ENCODE data around the gene NMRK2.
"Not testable (repeated sequence)": the region's sequence is repeated elsewhere in the genome, so short reads cannot be mapped to it uniquely, and the experiment has no call there.

NMRK2 gene

GRCh38 chr19:3938300-3938950 lies 5.6 kb downstream of the NMRK2 start:
- not testable (repeated sequence) for H3K36me3 ChIP-seq (ENCODE audit: control insufficient read depth, insufficient read depth, low read length); H3K4me3 ChIP-seq (ENCODE audit: extremely low read depth, insufficient read depth, low read length, poor library complexity, severe bottlenecking); H3K4me1 ChIP-seq (ENCODE audit: control insufficient read depth, insufficient read depth, low read length, poor library complexity, severe bottlenecking); H3K27ac ChIP-seq (ENCODE audit: low read depth, low read length, severe bottlenecking); H3K9me3 ChIP-seq (ENCODE audit: control insufficient read depth, low read length)
- WGBS, 2 experiments (ENCODE audit: insufficient coverage in 2 of 2) = 95 to 98% methylated on average over 14 to 17 of the region's 22 CpGs

- no peaks in the 10 kb centered on the region for H3K4me1 ChIP-seq (ENCODE audit: control insufficient read depth, insufficient read depth, low read length, poor library complexity, severe bottlenecking)
- no peak overlapping the region for H3K4me3 ChIP-seq (ENCODE audit: extremely low read depth, insufficient read depth, low read length, poor library complexity, severe bottlenecking)
- H3K36me3 ChIP-seq (ENCODE audit: control insufficient read depth, insufficient read depth, low read length) = no peaks in the 10 kb centered on the region
- H3K9me3 ChIP-seq (ENCODE audit: control insufficient read depth, low read length) = no peaks in the 10 kb centered on the region
- H3K27ac ChIP-seq (ENCODE audit: low read depth, low read length, severe bottlenecking) = no peak overlapping the region
- 93 to 97% methylated on average over 3 to 5 of the region's 8 CpGs for WGBS, 2 experiments (ENCODE audit: insufficient coverage in 2 of 2)
Observed at GRCh38 chr19:3942790-3943409, 10.0 kb downstream of the NMRK2 start.

GRCh38 chr19:3944018-3944721 lies 11.3 kb downstream of the NMRK2 start:
- no peak overlapping the region for H3K27ac ChIP-seq (ENCODE audit: low read depth, low read length, severe bottlenecking)
- no peaks in the 10 kb centered on the region for H3K36me3 ChIP-seq (ENCODE audit: control insufficient read depth, insufficient read depth, low read length)
- 93 to 94% methylated on average over 10 of the region's 11 CpGs for WGBS, 2 experiments (ENCODE audit: insufficient coverage in 2 of 2)
- H3K9me3 ChIP-seq (ENCODE audit: control insufficient read depth, low read length) = no peaks in the 10 kb centered on the region
- H3K4me1 ChIP-seq (ENCODE audit: control insufficient read depth, insufficient read depth, low read length, poor library complexity, severe bottlenecking) = no peaks in the 10 kb centered on the region
- H3K4me3 ChIP-seq (ENCODE audit: extremely low read depth, insufficient read depth, low read length, poor library complexity, severe bottlenecking) = no peak overlapping the region

GRCh38 chr19:3945838-3946237 lies 13.0 kb downstream of the NMRK2 start:
- Histone ChIP-seq H3K9me3 (ENCODE audit: control insufficient read depth, low read length) (no peaks in the 10 kb centered on the region), H3K36me3 (ENCODE audit: control insufficient read depth, insufficient read depth, low read length) (no peaks in the 10 kb centered on the region), H3K27ac (ENCODE audit: low read depth, low read length, severe bottlenecking) (no peak overlapping the region), H3K4me3 (ENCODE audit: extremely low read depth, insufficient read depth, low read length, poor library complexity, severe bottlenecking) (no peak overlapping the region), H3K4me1 (ENCODE audit: control insufficient read depth, insufficient read depth, low read length, poor library complexity, severe bottlenecking) (no peaks in the 10 kb centered on the region)
- 73 to 88% methylated on average over 1 to 2 of the region's 2 CpGs for WGBS, 2 experiments (ENCODE audit: insufficient coverage in 2 of 2)

- WGBS, 2 experiments (ENCODE audit: insufficient coverage in 2 of 2) = 91% methylated on average over 8 to 11 of the region's 15 CpGs
- H3K9me3 ChIP-seq (ENCODE audit: control insufficient read depth, low read length) = not testable (repeated sequence)
Observed at GRCh38 chr19:3947316-3947933, 14.6 kb downstream of the NMRK2 start.

GRCh38 chr19:3949294-3949693 lies 16.4 kb downstream of the NMRK2 start:
- no peak overlapping the region for H3K4me3 ChIP-seq (ENCODE audit: extremely low read depth, insufficient read depth, low read length, poor library complexity, severe bottlenecking)
- no peak overlapping the region for H3K27ac ChIP-seq (ENCODE audit: low read depth, low read length, severe bottlenecking)
- 90% methylated on average over 3 to 7 of the region's 11 CpGs for WGBS, 2 experiments (ENCODE audit: insufficient coverage in 2 of 2)
- H3K9me3 ChIP-seq (ENCODE audit: control insufficient read depth, low read length) = no peaks in the 10 kb centered on the region
- no peaks in the 10 kb centered on the region for H3K36me3 ChIP-seq (ENCODE audit: control insufficient read depth, insufficient read depth, low read length)
- H3K4me1 ChIP-seq (ENCODE audit: control insufficient read depth, insufficient read depth, low read length, poor library complexity, severe bottlenecking) = peaks cover 6% of the 10 kb centered on the region

More at GRCh38 chr19:3947316-3947933, 14.6 kb downstream of the NMRK2 start:
- not testable (repeated sequence) for H3K4me3 ChIP-seq (ENCODE audit: extremely low read depth, insufficient read depth, low read length, poor library complexity, severe bottlenecking); H3K27ac ChIP-seq (ENCODE audit: low read depth, low read length, severe bottlenecking); H3K36me3 ChIP-seq (ENCODE audit: control insufficient read depth, insufficient read depth, low read length); H3K4me1 ChIP-seq (ENCODE audit: control insufficient read depth, insufficient read depth, low read length, poor library complexity, severe bottlenecking)

- Histone ChIP-seq H3K4me3 (ENCODE audit: extremely low read depth, insufficient read depth, low read length, poor library complexity, severe bottlenecking) (no peak overlapping the region), H3K27ac (ENCODE audit: low read depth, low read length, severe bottlenecking) (no peak overlapping the region), H3K9me3 (ENCODE audit: control insufficient read depth, low read length) (no peaks in the 10 kb centered on the region), H3K4me1 (ENCODE audit: control insufficient read depth, insufficient read depth, low read length, poor library complexity, severe bottlenecking) (peaks cover 6% of the 10 kb centered on the region), H3K36me3 (ENCODE audit: control insufficient read depth, insufficient read depth, low read length) (no peaks in the 10 kb centered on the region)
- 80 to 89% methylated on average over 7 to 11 of the region's 20 CpGs for WGBS, 2 experiments (ENCODE audit: insufficient coverage in 2 of 2)
Observed at GRCh38 chr19:3949997-3950859, 17.4 kb downstream of the NMRK2 start.

- Histone ChIP-seq H3K4me3 (ENCODE audit: extremely low read depth, insufficient read depth, low read length, poor library complexity, severe bottlenecking) (no peak overlapping the region), H3K4me1 (ENCODE audit: control insufficient read depth, insufficient read depth, low read length, poor library complexity, severe bottlenecking) (peaks cover 6% of the 10 kb centered on the region), H3K9me3 (ENCODE audit: control insufficient read depth, low read length) (no peaks in the 10 kb centered on the region), H3K36me3 (ENCODE audit: control insufficient read depth, insufficient read depth, low read length) (peaks cover 5% of the 10 kb centered on the region), H3K27ac (ENCODE audit: low read depth, low read length, severe bottlenecking) (no peak overlapping the region)
- 85 to 91% methylated on average over 19 to 30 of the region's 41 CpGs for WGBS, 2 experiments (ENCODE audit: insufficient coverage in 2 of 2)
Observed at GRCh38 chr19:3950871-3951861, 18.3 kb downstream of the NMRK2 start.

- Histone ChIP-seq H3K27ac (ENCODE audit: low read depth, low read length, severe bottlenecking) (peak overlapping the region; percentile 59), H3K36me3 (ENCODE audit: control insufficient read depth, insufficient read depth, low read length) (peaks cover 18% of the 10 kb centered on the region)
- not testable (repeated sequence) for H3K9me3 ChIP-seq (ENCODE audit: control insufficient read depth, low read length); H3K4me1 ChIP-seq (ENCODE audit: control insufficient read depth, insufficient read depth, low read length, poor library complexity, severe bottlenecking); H3K4me3 ChIP-seq (ENCODE audit: extremely low read depth, insufficient read depth, low read length, poor library complexity, severe bottlenecking)
- 88 to 95% methylated on average over 9 of the region's 9 CpGs for WGBS, 2 experiments (ENCODE audit: insufficient coverage in 2 of 2)
Observed at GRCh38 chr19:3952755-3953276, 19.9 kb downstream of the NMRK2 start.

All from mesodermal cell (in vitro differentiated cells).